Stomach (tissue), 19 donors: ENCODE measurements around the gene BHLHE40. TPM values are rescaled to one million over a fixed set of nuclear protein-coding genes. Genes with fewer than 3 reads are reported as not detected.

Source experiments
- DNase-seq, 2 donors: peaks; one replicate each; pipeline versions ENCODE4 v3.0.0 to v3.0.0-alpha.2; 2013 to 2019
- H3K27ac ChIP-seq, 5 donors: fragments of 200-600 bp in 4 of 5; sonication (generic) in 4 of 5; one replicate each; pipeline ENCODE4 v1.5.1; 2013 to 2019; ENCODE audit warnings: mild to moderate bottlenecking in 1 of 5, moderate library complexity in 1 of 5
- H3K27me3 ChIP-seq, 3 donors: fragments of 200-600 bp; sonication (generic); one replicate each; pipeline ENCODE4 v1.5.1; 2017 to 2019; ENCODE audit warnings: mixed run types in 1 of 3
- H3K36me3 ChIP-seq, 4 donors: fragments of 200-600 bp; sonication (generic); 1 replicate in 3 of 4; 2 replicates in 1 of 4; pipeline ENCODE4 v1.5.1; 2016 to 2019
- H3K4me1 ChIP-seq, 4 donors: fragments of 200-600 bp; sonication (generic); one replicate each; pipeline ENCODE4 v1.5.1; 2016 to 2019
- H3K4me3 ChIP-seq, 4 donors: fragments of 200-600 bp; sonication (generic) in 3 of 4; one replicate each; pipeline ENCODE4 v1.5.1; 2016 to 2019; ENCODE audit warnings: mild to moderate bottlenecking in 1 of 4
- H3K9me3 ChIP-seq, 4 donors: fragments of 200-600 bp; sonication (generic); one replicate each; pipeline ENCODE4 v1.5.1; 2016 to 2019
- CTCF ChIP-seq, 7 experiments: fragments of 450-650 bp in 4 of 7; fragments of 200-600 bp in 3 of 7; sonication (generic) in 3 of 7; IDR thresholded peaks; one replicate each; pipeline ENCODE4 v1.5.1; 2016 to 2019; ENCODE audit warnings: antibody characterized with exemption in 7 of 7, control low read depth in 2 of 7, mild to moderate bottlenecking in 1 of 7
- EP300 ChIP-seq: sonication (generic); formaldehyde crosslinking; IDR thresholded peaks from one replicate; pipeline ENCODE4 v1.6.1; 2017; ENCODE audit warnings: antibody characterized with exemption
- POLR2A ChIP-seq, 4 donors: fragments of 450-650 bp; IDR thresholded peaks; one replicate each; pipeline ENCODE4 v1.6.1; 2016; ENCODE audit warnings: antibody characterized with exemption in 4 of 4, control low read depth in 2 of 4, mild to moderate bottlenecking in 1 of 4, moderate library complexity in 1 of 4
- POLR2AphosphoS5 ChIP-seq, 3 donors: sonication (generic); formaldehyde crosslinking; IDR thresholded peaks; one replicate each; pipeline ENCODE4 v1.6.1; 2016; ENCODE audit warnings: antibody characterized with exemption in 3 of 3
- WGBS, 5 donors: extraction: QIAGEN DNeasy Blood & Tissue Kit in 3 of 5; methylation state at CpG; one replicate each; pipeline versions ENCODE4 v1.1.5 to v1.1.7; 2013 to 2018; 5-methylcytosine and 5-hydroxymethylcytosine counted together
- intact Hi-C: fragments of 100-400 bp; cut with DNase I; formaldehyde crosslinking; loops from one replicate; pipeline ENCODE4 v1.15.1; 2023; ENCODE audit warnings: low total_unique reads
- long read RNA-seq, 10 donors: transcript quantifications; one replicate each; lab custom pipeline, GENCODE V29; 2026
- polyA plus RNA-seq, 3 donors: library from polyadenylated mRNA; stranded (reverse); fragments of 200-250 nt; gene quantifications; one replicate each; pipeline ENCODE4 v1.2.3, GENCODE V29; 2013
- total RNA-seq, 5 donors: library from RNA; depleted of rRNA; stranded (reverse); fragments of >200 nt; gene quantifications; one replicate each; pipeline versions ENCODE4 v1.1.0 to v1.2.3, GENCODE V29; 2014 to 2016
- donor health status: healthy with polysubstance abuse.
- donor health status: Bipolar disorder and iron deficiency.
- donor health status: healthy.

BHLHE40 gene
- total RNA-seq: 10 to 100 TPM in 4 of 5 donors, 1 to 10 TPM in 1; 7.6 to 34.7 (median 26.6) TPM
- polyA plus RNA-seq: 10 to 100 TPM; 17.7 to 39.7 (median 24.1) TPM
- long read RNA-seq, donor 1, transcript BHLHE40-201 (5 exons, 3,473 nt): major isoform, 5 of 6 reads
- long read RNA-seq, donor 1, partial matches to known transcripts: 0 of 6 reads
- long read RNA-seq, donor 1, other reads (novel, unspliced or antisense): 0 of 6 reads
- long read RNA-seq, donor 2, partial matches to known transcripts: 0 of 3 reads
- long read RNA-seq, donor 2, other reads (novel, unspliced or antisense): 0 of 3 reads
- long read RNA-seq, donor 3, partial matches to known transcripts: 11 of 15 reads
- long read RNA-seq, donor 3, other reads (novel, unspliced or antisense): 0 of 15 reads
- long read RNA-seq, donor 4: 0 reads
- long read RNA-seq, donor 5, partial matches to known transcripts: 5 of 8 reads
- long read RNA-seq, donor 5, other reads (novel, unspliced or antisense): 0 of 8 reads
- long read RNA-seq, donor 6: 0 reads
- long read RNA-seq, donor 7, transcript BHLHE40-201 (5 exons, 3,473 nt): major isoform, 10 of 15 reads
- long read RNA-seq, donor 7, partial matches to known transcripts: 5 of 15 reads
- long read RNA-seq, donor 7, other reads (novel, unspliced or antisense): 0 of 15 reads
- long read RNA-seq, donor 8, transcript BHLHE40-201 (5 exons, 3,473 nt): major isoform, 5 of 6 reads
- long read RNA-seq, donor 8, partial matches to known transcripts: 0 of 6 reads
- long read RNA-seq, donor 8, other reads (novel, unspliced or antisense): 0 of 6 reads
- long read RNA-seq, donor 9, partial matches to known transcripts: 0 of 4 reads
- long read RNA-seq, donor 9, other reads (novel, unspliced or antisense): 0 of 4 reads
- long read RNA-seq, donor 10, partial matches to known transcripts: 0 of 2 reads
- long read RNA-seq, donor 10, other reads (novel, unspliced or antisense): 0 of 2 reads

GRCh38 chr3:4979428-4980228, at the start of gene BHLHE40:
TSS of gene BHLHE40 (plus strand) at chr3:4979437. CDS start at chr3:4979719, 282 bp downstream.
- TF ChIP-seq POLR2AphosphoS5 (IDR thresholded peaks at IDR 0.05) (peak; percentile 2 to 93 (median 92)), POLR2A (IDR thresholded peaks at IDR 0.05) (peak in 2 of 4 donors; percentile 21 to 41), EP300 (no peak), CTCF (IDR thresholded peaks at IDR 0.05) (no peak)
- DNase-seq: no peak
- peaks cover 48 to 65% (median 58%) of the 10 kb centered on the region in 4 donors for H3K4me1 ChIP-seq
- peaks cover 6 to 14% (median 9%) of the 10 kb centered on the region in 4 donors for H3K36me3 ChIP-seq
- 0 to 2% (median 0%) methylated on average over 23 to 51 of the region's 51 CpGs for WGBS, 5 donors
- peak within 1 kb of the TSS; percentile 66 to 97 (median 78) for H3K4me3 ChIP-seq
- peak within 1 kb of the TSS; percentile 97 to 100 (median 98) for H3K27ac ChIP-seq
- intact Hi-C loops: no loop called here
- H3K9me3 ChIP-seq: no peaks in the 10 kb centered on the region
- no peaks in the 10 kb centered on the region for H3K27me3 ChIP-seq

GRCh38 chr3:4930501-4930900, 48.7 kb upstream of the BHLHE40 start:
- WGBS, 5 donors: 65 to 77% (median 74%) methylated on average over 1 of the region's 1 CpG

GRCh38 chr3:4934050-4934449, 45.2 kb upstream of the BHLHE40 start:
- Histone ChIP-seq H3K27ac (no peak overlapping the region), H3K9me3 (no peaks in the 10 kb centered on the region), H3K4me3 (no peak overlapping the region), H3K27me3 (no peaks in the 10 kb centered on the region), H3K4me1 (no peaks in the 10 kb centered on the region), H3K36me3 (no peaks in the 10 kb centered on the region)
- TF ChIP-seq EP300 (no peak), POLR2AphosphoS5 (IDR thresholded peaks at IDR 0.05) (no peak), POLR2A (IDR thresholded peaks at IDR 0.05) (no peak), CTCF (IDR thresholded peaks at IDR 0.05) (no peak)
- no peak for DNase-seq
- intact Hi-C loops: no loop called here
- 84 to 93% (median 92%) methylated on average over 3 of the region's 3 CpGs for WGBS, 5 donors

More at GRCh38 chr3:4930501-4930900, 48.7 kb upstream of the BHLHE40 start:
- intact Hi-C loops: no loop called here
- Histone ChIP-seq H3K27ac (no peak overlapping the region), H3K27me3 (no peaks in the 10 kb centered on the region), H3K36me3 (no peaks in the 10 kb centered on the region), H3K4me1 (no peaks in the 10 kb centered on the region), H3K9me3 (no peaks in the 10 kb centered on the region), H3K4me3 (no peak overlapping the region)
- TF ChIP-seq POLR2AphosphoS5 (IDR thresholded peaks at IDR 0.05) (no peak), CTCF (IDR thresholded peaks at IDR 0.05) (no peak), POLR2A (IDR thresholded peaks at IDR 0.05) (no peak), EP300 (no peak)
- DNase-seq: no peak
